DLD1 (cell line): ENCODE results near the gene RASAL3.
"Not testable (repeated sequence)": the region's sequence is repeated elsewhere in the genome, so short reads cannot be mapped to it uniquely, and the experiment has no call there.

Experiments used
- in situ Hi-C: cut with HindIII; loops from 2 replicates; pipeline ENCODE4 v1.10.0; 2017; ENCODE audit warnings: low sequenced_read_pairs

RASAL3 gene

DNA sequence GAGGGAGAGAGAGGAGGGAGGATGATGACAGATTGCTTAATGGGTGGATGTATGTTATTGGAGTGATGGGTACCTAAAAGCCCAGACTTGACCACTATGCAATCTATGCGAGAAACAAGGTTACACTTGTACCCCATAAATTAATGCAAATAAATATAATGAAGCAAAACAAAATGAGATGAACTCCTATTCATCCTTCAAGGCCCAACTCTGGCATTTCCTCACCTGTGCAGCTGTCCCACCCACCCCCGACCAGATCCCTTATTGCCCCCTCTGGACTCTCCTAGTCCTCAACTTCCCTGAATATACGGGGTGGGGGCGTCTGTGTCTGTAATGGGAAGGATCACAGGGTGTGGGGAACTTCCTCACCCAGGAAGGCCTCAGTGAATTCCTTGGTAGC, 10.8 kb upstream of the RASAL3 start:
- in situ Hi-C loops, result no loop called here

- in situ Hi-C loops, result not testable (repeated sequence)
Measured at GRCh38 chr19:15473821-15474220, 9.5 kb upstream of the RASAL3 start.

- in situ Hi-C loops, result no loop called here
Measured at GRCh38 chr19:15471639-15472101, 7.3 kb upstream of the RASAL3 start.

DNA sequence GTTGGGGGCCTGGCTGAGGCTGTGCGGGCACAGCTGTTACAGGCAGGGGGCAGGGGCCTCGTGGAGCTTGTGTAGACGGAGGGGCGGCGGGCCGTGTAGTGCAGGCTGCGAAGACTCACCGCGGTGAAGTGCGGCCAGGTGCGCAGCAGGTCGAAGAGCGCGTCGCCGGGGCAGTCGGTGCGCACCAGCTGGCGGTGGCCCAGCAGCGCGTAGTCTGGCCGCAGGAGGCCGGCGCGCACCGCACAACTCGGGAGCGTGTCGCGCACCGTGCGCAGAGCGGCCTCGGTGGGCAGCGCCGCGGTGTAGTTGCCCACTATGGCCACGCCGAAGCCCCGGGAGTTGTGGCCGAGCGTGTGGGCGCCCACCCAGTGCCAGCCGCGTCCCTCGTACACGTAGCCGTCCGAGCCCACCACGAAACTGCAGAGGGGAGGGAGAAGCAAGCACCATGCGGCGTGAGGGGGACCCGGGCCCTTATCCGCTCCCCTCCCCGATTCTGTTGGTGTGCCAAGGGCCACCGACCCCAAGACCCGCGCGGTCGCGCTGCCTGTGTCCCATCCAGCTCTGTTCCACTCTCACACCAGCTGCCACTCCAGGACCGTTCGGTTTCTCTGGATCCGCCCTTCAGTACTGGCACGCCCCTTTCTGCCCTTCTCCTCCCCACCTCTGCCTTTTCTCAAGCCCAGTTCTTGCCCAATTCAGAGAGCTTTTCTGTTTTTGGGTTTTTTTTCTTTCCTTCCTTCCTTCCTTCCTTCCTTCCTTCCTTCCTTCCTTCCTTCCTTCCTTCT, 5.4 kb upstream of the RASAL3 start:
- in situ Hi-C loops, result no loop called here

DNA sequence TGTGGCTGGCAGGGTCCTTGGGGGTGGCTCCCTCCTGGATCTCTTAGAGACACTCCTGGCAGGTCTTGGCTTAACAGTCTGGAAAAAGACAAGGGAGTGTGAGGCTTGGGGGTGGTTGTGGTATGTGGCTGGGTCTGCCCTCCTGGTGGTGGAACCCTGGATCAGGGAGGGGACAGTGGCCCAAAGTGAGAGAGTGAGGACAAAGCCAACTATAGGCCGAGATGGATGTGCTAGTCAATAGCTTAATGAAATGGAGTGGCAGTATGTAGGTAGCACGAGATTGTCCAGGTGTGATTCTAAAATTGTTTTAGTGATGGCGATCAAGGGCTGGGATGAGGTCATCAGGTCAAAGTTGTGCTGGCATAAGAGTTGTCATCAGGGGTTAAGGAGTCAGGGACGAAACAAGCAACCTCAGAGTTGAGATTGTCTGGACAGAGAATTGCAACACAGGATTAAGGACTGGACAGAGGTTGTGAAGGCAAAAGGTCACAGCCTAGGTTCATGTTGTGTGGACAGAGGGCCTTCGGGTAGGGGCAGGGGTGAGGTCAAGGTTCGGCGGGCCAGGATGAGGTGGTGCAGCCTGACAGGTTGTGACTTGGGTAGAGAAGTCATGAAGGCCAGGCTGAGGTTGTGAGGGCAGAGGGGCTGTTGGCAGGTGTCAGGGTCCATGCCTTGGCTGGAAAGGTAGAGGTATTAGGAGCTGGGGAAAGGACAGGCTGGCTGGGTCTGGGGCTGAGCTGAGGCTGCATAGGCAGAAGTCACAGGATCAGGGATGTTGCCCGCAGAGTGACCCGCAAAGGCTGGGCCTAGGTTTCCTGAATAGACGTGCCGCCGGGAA, 4.5 kb upstream of the RASAL3 start:
- in situ Hi-C loops, result no loop called here

- in situ Hi-C loops, result no loop called here
Measured at GRCh38 chr19:15467734-15468214, 3.4 kb upstream of the RASAL3 start.

GRCh38 chr19:15466851-15467733, 2.7 kb upstream of the RASAL3 start:
- in situ Hi-C loops, result no loop called here

- in situ Hi-C loops, result no loop called here
Measured at GRCh38 chr19:15463861-15464371, 428 bp downstream of the RASAL3 start.

DNA sequence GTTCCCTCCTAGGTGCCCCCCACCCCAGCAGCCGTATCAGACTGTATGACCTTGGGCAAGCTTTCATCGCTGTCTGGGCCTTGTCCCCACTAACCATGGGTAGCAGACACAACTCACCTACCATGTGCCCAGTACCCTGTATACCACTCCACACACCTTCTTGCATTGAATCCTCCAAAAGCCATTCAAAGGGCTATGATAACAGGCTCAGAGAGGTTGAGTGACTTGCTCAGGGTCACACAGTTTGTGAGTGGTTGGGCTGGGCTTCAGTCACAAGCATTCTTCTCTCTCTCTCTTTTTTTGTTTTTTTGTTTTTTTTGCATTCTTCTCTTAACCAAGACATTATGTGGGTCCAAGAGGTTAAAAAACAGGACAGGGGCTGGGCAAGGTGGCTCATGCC, 2.6 kb downstream of the RASAL3 start:
- in situ Hi-C loops, result no loop called here

DNA sequence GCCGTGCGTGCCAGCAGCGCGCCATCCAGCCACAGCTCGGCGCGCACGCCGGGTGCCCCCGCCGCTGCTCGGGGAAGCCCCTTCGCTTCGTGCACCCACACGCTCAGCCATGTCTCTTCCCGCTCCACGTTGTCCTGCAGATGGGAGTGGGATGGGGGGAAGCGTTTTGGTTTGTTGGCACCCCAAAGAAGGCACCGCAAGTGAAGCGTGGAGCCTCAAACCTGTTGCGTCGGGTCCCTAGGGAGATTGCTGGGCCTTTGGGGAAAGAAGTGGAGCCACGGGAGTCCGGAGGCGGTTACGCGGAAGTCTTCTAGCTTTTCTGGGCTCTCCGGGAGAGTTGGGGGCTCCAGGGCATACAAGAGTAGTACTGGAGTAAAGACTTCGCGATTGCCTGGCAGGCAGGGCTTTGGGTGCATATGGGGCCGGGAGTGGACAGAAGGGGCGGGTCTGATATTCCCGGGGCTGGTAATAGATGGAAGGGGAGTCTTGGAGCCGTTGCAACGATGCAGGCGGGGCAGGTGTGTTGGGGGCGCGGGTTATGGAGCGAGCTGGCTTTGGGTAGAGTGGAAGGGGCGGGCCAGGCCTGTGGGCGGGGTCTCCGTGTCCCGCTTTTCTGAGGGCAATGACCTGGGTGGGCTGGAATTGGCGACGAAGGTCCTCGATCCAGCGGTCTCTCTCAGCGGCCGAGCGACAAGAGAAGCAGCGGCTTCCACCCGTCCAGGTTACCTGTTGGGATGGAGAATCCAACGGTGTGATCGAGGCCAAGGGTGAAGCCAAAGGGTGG, 6.5 kb downstream of the RASAL3 start:
- in situ Hi-C loops, result no loop called here

GRCh38 chr19:15456871-15457700, 7.3 kb downstream of the RASAL3 start:
- in situ Hi-C loops, result no loop called here

DNA sequence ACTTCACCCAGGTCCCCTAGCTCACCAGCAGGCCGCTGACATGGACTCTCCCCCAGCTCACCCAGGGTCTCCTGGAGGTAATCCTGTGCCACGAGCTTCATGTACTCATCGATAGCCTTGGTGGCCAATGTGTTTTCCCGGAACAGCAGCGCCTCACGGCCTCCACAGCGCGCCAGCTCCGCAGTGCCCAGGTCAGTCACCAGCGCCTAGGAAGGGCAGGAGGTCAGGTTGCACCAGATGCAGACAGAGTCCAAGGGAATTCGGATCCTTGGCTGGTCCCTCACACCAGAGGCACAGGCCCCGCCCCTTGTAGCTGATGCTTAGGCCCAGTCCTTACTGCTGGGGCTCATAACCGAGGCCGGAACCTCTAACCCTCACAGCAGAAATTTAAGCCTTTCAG, 7.9 kb downstream of the RASAL3 start:
- in situ Hi-C loops, result no loop called here

- in situ Hi-C loops, result no loop called here
Measured at GRCh38 chr19:15455996-15456395, 8.3 kb downstream of the RASAL3 start.

DNA sequence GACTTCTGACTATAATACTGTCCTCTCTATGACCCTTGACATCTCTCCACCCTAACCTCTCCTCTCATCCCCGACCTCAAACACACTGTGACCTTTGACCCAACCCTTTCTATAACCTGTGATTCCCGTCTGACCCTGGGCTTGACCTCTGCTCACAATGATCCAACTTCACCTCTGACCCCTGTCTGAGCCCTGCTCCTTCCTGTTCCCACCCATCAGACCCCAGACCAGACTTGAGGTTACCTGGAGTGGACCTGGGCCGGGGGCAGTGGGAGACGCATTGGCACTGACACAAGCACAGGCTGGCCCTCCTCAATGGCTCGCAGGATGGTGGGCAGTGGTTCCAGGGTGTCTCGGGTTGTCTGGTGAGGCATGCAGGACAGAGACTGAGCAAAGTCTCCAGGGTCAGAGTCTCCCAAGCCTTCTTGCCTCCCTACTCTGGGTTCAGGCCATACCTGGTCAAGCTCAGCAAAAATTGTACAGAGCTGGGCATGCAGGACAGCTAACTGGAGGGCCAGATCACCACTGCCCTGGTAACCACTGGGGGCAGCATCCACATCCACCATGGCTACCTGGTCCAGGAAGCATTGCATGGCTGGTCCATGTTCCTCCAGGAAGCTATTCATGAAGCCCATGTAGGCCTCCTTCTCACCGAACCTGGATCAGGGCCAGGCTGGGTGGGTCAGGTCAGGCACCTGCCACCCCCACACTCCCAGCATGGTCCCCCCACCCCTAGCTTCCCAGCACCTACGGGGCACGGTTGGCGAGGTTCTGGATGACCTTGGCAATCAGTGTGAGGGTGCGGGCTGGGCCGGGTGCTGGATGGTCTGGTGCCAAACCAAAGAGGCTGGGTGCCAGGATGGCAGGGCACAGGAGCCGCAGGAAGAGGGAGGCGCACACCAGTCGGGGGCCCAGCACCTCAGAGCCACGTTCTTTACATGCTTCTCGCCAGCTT, 10.2 kb downstream of the RASAL3 start:
- in situ Hi-C loops, result no loop called here

GRCh38 chr19:15453091-15453578, 11.2 kb downstream of the RASAL3 start:
- in situ Hi-C loops, result no loop called here

DNA sequence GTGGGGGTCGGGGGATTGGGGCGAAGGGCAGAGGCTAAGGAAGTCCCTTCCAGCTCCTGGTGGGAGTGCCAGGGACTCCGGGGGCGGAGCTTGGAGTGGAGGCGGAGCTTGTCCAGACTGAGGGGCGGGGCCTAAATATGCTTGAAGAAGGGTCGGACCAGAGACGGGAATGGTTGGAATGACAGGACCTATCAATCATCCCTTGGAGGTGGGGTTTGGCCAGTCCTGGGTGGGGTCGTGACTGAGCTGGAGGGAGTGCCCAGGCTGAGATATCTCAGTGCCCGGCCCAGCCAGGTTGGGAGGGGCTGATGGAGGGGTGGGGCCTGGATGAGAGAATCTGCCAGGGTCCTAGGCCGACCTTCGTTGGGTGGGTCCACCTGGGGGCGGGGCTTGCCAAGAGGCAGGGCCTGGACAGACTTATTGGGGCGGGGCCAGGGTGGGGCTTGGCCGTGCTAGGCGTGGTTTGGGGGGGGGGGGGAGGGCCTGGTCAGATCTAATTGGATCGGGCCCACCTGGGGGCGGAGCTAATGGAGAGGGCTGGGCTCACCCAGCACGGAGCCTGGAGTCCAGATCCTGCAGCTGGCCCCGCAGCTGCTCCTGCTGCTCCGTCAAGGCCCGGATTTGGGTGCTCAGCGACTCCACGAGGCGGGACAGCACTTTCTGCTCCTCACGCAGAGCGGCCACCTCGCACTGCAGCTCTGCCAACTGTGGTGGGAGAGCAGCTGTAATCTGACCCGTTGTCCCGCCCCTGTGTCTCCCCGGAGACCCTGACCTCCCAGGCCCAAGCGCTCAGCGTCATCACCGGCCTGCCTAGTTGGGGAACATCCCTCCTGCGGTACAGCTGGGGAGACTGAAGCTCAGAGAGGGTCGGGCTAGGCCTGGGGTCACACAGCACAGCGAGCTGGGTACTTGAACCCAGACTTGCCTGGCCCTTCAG, 12.0 kb downstream of the RASAL3 start:
- in situ Hi-C loops, result no loop called here

- in situ Hi-C loops, result no loop called here
Measured at GRCh38 chr19:15450528-15450890, 13.8 kb downstream of the RASAL3 start.
